ENCODE measurements around the gene TRAP1.
A peak's percentile ranks its signal among the peaks of the same experiment; 100 is the strongest.

The TRAP1 gene

DNA sequence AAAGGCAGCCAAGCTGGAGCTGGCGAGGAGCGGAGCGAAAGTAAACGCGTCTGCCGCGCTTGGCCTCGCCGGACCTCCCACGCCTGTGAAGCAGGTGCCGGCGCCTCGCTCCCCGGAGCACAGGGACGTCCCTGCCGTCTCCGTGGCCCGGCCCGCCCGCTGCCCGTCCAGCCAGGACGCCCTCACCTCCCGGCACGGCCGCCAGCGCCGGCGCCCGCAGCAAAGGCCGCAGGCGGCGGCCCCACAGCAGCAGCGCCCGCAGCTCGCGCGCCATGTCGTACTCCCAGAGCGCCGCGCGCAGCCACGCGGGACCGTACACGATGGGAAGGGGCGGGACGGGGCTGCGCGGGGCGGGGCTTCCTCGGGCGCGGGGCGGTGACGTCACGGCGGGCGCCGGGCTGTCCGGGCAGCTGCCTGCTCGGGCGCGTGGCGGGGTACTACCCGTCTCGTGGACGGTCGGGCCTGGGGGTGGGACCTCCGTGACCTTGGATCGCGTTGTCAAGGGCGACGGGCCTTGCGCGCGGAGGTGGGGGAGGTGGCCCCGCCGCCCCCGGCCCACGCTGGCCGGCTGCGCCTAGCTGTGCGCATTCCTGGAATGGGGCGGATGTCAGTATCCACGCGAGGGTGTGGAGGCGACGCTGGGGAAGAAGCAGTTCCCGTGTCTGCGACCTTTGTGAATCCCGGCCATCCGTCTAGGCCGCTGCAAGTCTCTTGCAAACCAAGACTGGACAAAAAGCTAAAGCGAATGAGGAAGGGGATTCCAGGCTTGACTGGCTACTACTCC lies at the start of gene TRAP1:
TSS of gene TRAP1 (minus strand) at position 290 of the 784 bp plus-strand sequence. CDS start at position 274, 16 bp downstream.
- no peaks in the 10 kb centered on the region for H3K27me3 ChIP-seq (ENCODE audit: control insufficient read depth, insufficient read depth, low read length)
- H3K4me3 ChIP-seq (ENCODE audit: low read depth, low read length), result peak within 1 kb of the TSS; percentile 80
- peaks cover under 1% of the 10 kb centered on the region for H3K4me1 ChIP-seq (ENCODE audit: control insufficient read depth, insufficient read depth, low read length)
- peaks cover 3% of the 10 kb centered on the region for H3K36me3 ChIP-seq (ENCODE audit: control insufficient read depth, insufficient read depth, low read length)
- no peaks in the 10 kb centered on the region for H3K9me3 ChIP-seq (ENCODE audit: control insufficient read depth, insufficient read depth, low read length)
- H3K9ac ChIP-seq (ENCODE audit: low read depth, low read length), result peak within 1 kb of the TSS; percentile 79

DNA sequence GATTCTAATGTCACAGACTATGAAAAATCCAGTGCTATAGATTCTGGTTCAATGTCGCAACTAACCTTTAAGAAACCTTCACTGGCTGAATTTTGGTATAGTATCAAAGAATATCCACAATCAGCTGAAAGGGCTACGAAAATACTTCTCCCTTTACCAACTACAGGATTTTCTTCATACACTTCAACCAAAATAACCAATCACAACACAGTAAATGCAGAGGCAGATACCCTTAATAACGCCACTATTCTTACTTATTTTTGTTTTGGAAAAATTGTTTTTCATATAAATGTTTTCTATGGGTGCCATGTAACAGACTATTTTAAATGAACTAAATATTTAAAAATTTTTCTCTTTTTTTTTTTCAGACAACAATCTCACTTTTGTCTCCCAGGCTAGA lies 48.9 kb upstream of the TRAP1 start:
- no peak overlapping the region for H3K4me3 ChIP-seq (ENCODE audit: low read depth, low read length)
- no peaks in the 10 kb centered on the region for H3K4me1 ChIP-seq (ENCODE audit: control insufficient read depth, insufficient read depth, low read length)
- no peaks in the 10 kb centered on the region for H3K9me3 ChIP-seq (ENCODE audit: control insufficient read depth, insufficient read depth, low read length)
- H3K9ac ChIP-seq (ENCODE audit: low read depth, low read length), result no peak overlapping the region
- H3K27me3 ChIP-seq (ENCODE audit: control insufficient read depth, insufficient read depth, low read length), result no peaks in the 10 kb centered on the region
- H3K36me3 ChIP-seq (ENCODE audit: control insufficient read depth, insufficient read depth, low read length), result peaks cover 24% of the 10 kb centered on the region

DNA sequence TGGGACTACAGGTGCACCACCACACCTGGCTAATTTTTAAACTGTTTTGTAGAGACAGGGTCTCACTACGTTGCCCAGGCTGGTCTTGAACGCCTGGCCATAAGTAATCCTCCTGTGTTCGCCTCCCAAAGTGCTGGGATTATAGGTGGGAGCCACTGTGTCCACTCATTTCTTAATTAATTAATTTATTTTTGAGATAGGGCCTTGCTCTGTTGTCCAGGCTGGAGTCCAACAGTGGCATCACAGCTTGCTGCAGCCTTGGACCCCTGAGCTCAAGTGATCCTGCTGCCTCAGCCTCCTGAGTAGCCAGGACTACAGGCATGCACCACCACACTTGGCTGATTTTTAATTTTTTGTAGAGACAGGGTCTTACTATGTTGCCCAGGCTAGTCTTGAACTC lies 47.1 kb upstream of the TRAP1 start:
- Histone ChIP-seq H3K9me3 (ENCODE audit: control insufficient read depth, insufficient read depth, low read length) (no peaks in the 10 kb centered on the region), H3K9ac (ENCODE audit: low read depth, low read length) (no peak overlapping the region), H3K4me1 (ENCODE audit: control insufficient read depth, insufficient read depth, low read length) (no peaks in the 10 kb centered on the region), H3K36me3 (ENCODE audit: control insufficient read depth, insufficient read depth, low read length) (peaks cover 23% of the 10 kb centered on the region), H3K4me3 (ENCODE audit: low read depth, low read length) (no peak overlapping the region), H3K27me3 (ENCODE audit: control insufficient read depth, insufficient read depth, low read length) (no peaks in the 10 kb centered on the region)

DNA sequence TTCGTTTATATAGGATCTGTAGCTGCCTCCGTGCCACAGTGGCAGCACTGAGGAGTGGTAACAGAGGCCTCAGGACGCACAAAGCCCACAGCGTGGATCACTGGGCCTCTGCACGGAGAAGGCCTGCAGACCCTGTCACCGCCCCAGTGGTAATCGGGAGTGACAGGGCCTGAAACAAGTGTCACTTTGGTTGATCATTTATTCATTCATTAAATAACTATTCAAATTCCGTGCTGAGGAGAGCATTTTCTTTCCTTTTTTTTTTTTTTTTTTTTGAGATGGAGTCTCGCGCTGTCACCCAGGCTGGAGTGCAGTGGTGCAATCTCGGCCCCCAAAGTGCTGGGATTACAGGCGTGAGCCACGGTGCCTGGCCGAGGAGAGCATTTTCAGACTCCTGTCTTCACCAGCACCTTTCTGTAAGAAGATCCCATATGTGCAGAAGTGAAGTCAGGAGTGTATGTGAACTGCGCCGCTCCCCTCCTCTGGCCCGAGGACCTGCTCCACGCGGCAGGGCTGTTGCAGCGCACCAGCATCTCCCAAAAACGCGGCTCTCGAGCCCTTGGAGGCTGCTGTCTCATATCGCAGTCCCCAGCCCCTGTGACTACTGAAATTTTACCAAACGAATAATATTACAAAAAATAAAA lies 44.9 kb upstream of the TRAP1 start:
- Histone ChIP-seq H3K36me3 (ENCODE audit: control insufficient read depth, insufficient read depth, low read length) (peaks cover 22% of the 10 kb centered on the region), H3K9me3 (ENCODE audit: control insufficient read depth, insufficient read depth, low read length) (no peaks in the 10 kb centered on the region), H3K27me3 (ENCODE audit: control insufficient read depth, insufficient read depth, low read length) (no peaks in the 10 kb centered on the region), H3K9ac (ENCODE audit: low read depth, low read length) (no peak overlapping the region), H3K4me1 (ENCODE audit: control insufficient read depth, insufficient read depth, low read length) (no peaks in the 10 kb centered on the region), H3K4me3 (ENCODE audit: low read depth, low read length) (no peak overlapping the region)

DNA sequence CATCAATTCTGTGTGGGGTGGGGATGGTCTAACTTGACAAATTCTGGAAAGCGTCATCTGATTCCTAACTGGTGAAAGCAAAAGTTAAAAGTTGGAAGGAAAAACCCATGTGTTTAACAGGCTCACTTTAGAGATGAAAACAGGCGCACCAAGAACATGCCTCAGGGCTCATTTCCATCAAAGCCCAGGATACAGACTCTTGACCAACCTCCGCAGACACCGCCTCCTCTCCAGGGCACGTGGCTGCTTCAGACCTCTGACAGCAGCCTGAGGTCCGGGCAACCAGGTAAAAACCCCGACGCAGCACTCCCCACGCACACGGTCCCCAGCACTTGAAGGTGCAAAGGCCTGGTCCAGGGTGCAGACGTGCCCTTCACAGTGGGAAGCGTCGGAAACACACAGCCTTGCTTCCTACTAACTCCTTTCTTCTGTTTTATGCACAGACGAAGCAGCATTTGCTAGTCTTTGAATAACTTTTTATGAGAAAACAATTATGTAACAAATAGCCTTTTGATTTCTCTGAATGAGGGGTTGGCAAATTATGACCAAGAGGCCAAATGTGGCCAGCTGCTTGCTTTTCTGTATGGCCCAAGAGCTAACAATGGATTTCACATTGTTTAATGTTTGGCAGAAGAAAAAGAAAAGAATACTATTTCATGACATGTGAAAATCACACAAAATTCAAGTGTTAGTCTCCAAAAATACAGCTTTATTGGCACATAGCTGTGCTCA lies 44.2 kb upstream of the TRAP1 start:
- Histone ChIP-seq H3K9me3 (ENCODE audit: control insufficient read depth, insufficient read depth, low read length) (no peaks in the 10 kb centered on the region), H3K4me3 (ENCODE audit: low read depth, low read length) (no peak overlapping the region), H3K27me3 (ENCODE audit: control insufficient read depth, insufficient read depth, low read length) (no peaks in the 10 kb centered on the region), H3K9ac (ENCODE audit: low read depth, low read length) (no peak overlapping the region), H3K4me1 (ENCODE audit: control insufficient read depth, insufficient read depth, low read length) (no peaks in the 10 kb centered on the region), H3K36me3 (ENCODE audit: control insufficient read depth, insufficient read depth, low read length) (peaks cover 16% of the 10 kb centered on the region)

DNA sequence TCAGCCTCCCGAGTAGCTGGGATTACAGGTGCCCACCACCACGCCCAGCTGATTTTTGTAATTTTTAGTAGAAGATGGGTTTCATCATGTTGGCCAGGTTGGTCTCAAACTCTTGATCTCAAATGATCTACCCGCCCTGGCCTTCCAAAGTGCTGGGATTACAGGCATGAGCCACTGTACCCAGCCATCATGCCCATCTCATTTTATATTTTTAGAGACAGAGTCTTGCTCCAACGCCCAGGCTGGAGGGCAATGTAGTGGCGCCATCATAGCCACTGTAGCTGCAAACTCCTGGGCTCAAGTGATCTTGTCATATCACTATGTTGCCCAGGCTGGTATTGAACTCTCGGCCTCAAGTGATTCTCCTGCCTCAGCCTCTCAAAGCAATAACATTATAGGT lies 43.2 kb upstream of the TRAP1 start:
- Histone ChIP-seq H3K4me1 (ENCODE audit: control insufficient read depth, insufficient read depth, low read length) (no peaks in the 10 kb centered on the region), H3K36me3 (ENCODE audit: control insufficient read depth, insufficient read depth, low read length) (peaks cover 16% of the 10 kb centered on the region), H3K9ac (ENCODE audit: low read depth, low read length) (no peak overlapping the region), H3K27me3 (ENCODE audit: control insufficient read depth, insufficient read depth, low read length) (no peaks in the 10 kb centered on the region), H3K4me3 (ENCODE audit: low read depth, low read length) (no peak overlapping the region), H3K9me3 (ENCODE audit: control insufficient read depth, insufficient read depth, low read length) (no peaks in the 10 kb centered on the region)

DNA sequence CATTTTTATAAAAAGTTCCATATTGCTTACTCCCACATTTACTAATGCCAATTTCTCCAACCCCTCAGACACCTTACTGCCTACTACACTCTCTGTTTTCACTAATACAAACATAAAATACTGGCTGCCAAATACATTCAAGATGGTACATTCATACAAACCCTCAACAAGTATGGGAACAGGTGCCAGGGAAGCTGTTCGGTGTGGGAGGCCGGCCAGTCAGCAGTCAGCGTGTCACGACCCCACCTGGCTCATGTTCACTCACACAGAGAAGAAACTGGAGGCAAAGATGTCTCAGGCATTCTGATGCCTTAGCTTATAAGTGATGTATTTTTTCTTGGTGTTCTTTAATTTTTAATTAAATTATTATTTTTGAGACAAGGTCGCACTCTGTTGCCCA lies 42.4 kb upstream of the TRAP1 start:
- Histone ChIP-seq H3K36me3 (ENCODE audit: control insufficient read depth, insufficient read depth, low read length) (peaks cover 16% of the 10 kb centered on the region), H3K9me3 (ENCODE audit: control insufficient read depth, insufficient read depth, low read length) (no peaks in the 10 kb centered on the region), H3K9ac (ENCODE audit: low read depth, low read length) (no peak overlapping the region), H3K4me1 (ENCODE audit: control insufficient read depth, insufficient read depth, low read length) (no peaks in the 10 kb centered on the region), H3K4me3 (ENCODE audit: low read depth, low read length) (no peak overlapping the region), H3K27me3 (ENCODE audit: control insufficient read depth, insufficient read depth, low read length) (no peaks in the 10 kb centered on the region)

DNA sequence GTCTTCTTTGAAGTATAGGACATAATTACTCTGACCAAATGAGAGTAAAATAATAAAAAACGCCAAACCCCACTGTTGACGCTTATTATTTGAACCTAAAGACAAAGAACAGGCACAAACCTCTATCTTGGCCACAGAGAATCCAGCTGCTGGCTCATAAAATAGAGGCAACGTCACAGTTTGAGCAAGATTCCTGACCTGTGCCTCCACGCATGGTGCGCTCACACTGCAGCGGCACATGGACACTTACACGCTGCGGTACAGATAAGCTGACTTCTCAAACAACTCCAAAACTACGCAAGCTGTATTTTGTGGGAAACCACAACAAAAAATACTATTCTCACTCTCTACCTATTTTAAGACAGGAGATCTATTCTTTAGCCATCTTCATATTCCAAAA lies 38.8 kb upstream of the TRAP1 start:
- no peaks in the 10 kb centered on the region for H3K4me1 ChIP-seq (ENCODE audit: control insufficient read depth, insufficient read depth, low read length)
- H3K9ac ChIP-seq (ENCODE audit: low read depth, low read length), result no peak overlapping the region
- H3K36me3 ChIP-seq (ENCODE audit: control insufficient read depth, insufficient read depth, low read length), result peaks cover 11% of the 10 kb centered on the region
- no peaks in the 10 kb centered on the region for H3K27me3 ChIP-seq (ENCODE audit: control insufficient read depth, insufficient read depth, low read length)
- no peak overlapping the region for H3K4me3 ChIP-seq (ENCODE audit: low read depth, low read length)
- no peaks in the 10 kb centered on the region for H3K9me3 ChIP-seq (ENCODE audit: control insufficient read depth, insufficient read depth, low read length)

DNA sequence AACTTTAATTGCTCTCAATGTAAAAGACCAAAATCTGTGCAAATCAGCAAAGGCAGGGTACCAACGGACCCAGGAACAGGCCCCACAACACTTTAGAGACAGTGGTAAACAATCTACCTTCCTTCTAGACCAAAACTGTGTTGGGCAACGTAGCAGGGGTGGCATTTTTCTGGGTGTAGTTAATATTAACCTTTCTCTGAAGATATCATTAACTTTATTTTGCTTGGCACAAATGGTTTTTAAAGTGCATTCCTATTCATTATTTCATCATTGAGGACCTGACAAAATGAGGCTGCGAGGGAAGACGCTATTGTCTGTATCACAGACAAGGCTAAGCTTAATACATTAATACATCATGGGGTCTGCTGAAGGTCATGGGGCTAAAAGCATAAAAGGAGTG lies 37.9 kb upstream of the TRAP1 start:
- Histone ChIP-seq H3K9me3 (ENCODE audit: control insufficient read depth, insufficient read depth, low read length) (no peaks in the 10 kb centered on the region), H3K36me3 (ENCODE audit: control insufficient read depth, insufficient read depth, low read length) (peaks cover 11% of the 10 kb centered on the region), H3K4me1 (ENCODE audit: control insufficient read depth, insufficient read depth, low read length) (no peaks in the 10 kb centered on the region), H3K4me3 (ENCODE audit: low read depth, low read length) (no peak overlapping the region), H3K9ac (ENCODE audit: low read depth, low read length) (no peak overlapping the region), H3K27me3 (ENCODE audit: control insufficient read depth, insufficient read depth, low read length) (no peaks in the 10 kb centered on the region)

DNA sequence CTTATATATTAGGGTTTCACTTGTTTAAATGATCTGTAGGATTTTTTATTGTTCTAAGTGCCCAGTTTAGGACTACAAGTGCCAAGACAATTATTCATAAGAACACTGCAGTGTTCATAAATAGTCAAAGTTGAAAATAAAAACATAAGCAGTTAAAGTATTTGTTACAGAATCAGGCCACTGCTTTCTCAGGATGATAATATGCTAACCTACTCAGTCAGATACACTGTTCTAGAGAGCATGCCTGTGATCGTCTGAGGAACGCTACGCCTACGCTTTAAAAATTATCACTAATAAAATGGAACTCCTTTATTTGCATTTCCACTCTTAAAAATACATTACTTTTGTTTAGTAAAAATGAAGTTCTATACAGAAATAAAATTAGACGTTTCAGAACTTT lies 37.4 kb upstream of the TRAP1 start:
- Histone ChIP-seq H3K27me3 (ENCODE audit: control insufficient read depth, insufficient read depth, low read length) (no peaks in the 10 kb centered on the region), H3K4me3 (ENCODE audit: low read depth, low read length) (no peak overlapping the region), H3K9me3 (ENCODE audit: control insufficient read depth, insufficient read depth, low read length) (no peaks in the 10 kb centered on the region), H3K4me1 (ENCODE audit: control insufficient read depth, insufficient read depth, low read length) (no peaks in the 10 kb centered on the region), H3K36me3 (ENCODE audit: control insufficient read depth, insufficient read depth, low read length) (peaks cover 11% of the 10 kb centered on the region), H3K9ac (ENCODE audit: low read depth, low read length) (no peak overlapping the region)

DNA sequence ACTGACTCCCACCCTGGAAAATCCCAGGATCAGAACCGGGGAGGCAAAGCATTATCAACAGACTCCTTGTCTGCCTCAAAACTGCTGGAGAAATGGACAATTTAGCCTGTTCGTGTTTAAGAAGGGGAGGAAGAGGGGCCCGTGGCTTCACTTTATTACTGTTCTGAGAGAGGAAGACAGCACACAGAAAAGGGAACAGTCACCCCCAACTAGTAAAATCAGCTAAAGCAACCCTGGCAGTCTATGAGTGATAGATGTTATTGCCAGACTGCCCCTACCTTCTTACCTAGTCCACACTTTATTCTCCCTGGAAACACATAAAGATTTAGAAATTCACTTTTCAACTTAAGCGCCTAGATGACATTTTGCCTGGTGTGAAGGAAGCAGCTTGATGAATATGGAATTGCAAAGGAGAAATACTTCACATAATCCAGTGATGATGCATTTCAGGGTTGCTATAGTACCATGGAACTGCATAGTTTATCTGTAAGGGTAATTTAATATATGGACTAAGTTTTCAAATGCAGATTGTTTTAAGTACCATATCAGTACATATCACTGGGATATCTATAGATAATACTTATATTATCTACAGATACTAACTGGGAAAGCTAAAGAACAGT lies 36.9 kb upstream of the TRAP1 start:
- no peaks in the 10 kb centered on the region for H3K9me3 ChIP-seq (ENCODE audit: control insufficient read depth, insufficient read depth, low read length)
- no peak overlapping the region for H3K9ac ChIP-seq (ENCODE audit: low read depth, low read length)
- no peak overlapping the region for H3K4me3 ChIP-seq (ENCODE audit: low read depth, low read length)
- H3K36me3 ChIP-seq (ENCODE audit: control insufficient read depth, insufficient read depth, low read length), result peaks cover 8% of the 10 kb centered on the region
- no peaks in the 10 kb centered on the region for H3K4me1 ChIP-seq (ENCODE audit: control insufficient read depth, insufficient read depth, low read length)
- H3K27me3 ChIP-seq (ENCODE audit: control insufficient read depth, insufficient read depth, low read length), result no peaks in the 10 kb centered on the region
